GM19372 (cell line): ENCODE data around the gene AGBL4.

Source experiments
- ATAC-seq: cut with Tn5 transposase; IDR thresholded peaks from one replicate; pipeline ENCODE4 v1.9.1; 2021; ENCODE audit warnings: mild to moderate bottlenecking, low read depth, moderate library complexity; ENCODE audit not compliant: unreplicated experiment

The AGBL4 gene

DNA sequence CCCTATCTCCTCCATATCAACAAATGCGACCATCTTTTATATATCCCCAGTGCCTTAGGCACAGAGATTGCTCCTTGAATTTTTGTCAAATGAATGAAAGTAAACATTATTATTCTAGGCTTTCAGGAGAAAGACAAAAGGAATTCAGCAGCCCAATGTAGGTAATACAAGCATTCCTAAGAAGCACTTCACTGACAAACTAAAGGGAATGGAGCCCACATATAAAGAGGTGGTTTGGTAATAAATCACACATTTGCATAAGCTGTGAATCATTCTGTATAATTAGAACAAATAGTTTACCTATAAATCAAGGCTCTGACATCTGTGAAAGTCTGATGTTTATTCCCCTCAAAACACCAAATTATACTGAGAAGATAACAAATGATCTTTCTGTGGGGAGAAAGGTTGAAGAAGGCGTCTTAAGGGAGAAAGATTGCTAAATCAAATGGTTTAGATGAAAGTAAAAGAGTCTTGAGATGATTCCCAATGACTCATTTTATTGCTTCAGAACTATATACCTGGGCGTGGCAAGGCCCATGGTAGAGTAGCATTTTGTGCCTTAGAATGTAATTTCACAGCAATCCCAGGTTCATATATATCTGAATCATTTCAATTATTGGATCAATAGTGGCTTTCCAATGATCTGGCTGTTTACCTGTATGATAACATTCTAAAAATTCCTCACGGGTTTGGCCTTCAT, 558.1 kb downstream of the AGBL4 start:
- no peak for ATAC-seq

DNA sequence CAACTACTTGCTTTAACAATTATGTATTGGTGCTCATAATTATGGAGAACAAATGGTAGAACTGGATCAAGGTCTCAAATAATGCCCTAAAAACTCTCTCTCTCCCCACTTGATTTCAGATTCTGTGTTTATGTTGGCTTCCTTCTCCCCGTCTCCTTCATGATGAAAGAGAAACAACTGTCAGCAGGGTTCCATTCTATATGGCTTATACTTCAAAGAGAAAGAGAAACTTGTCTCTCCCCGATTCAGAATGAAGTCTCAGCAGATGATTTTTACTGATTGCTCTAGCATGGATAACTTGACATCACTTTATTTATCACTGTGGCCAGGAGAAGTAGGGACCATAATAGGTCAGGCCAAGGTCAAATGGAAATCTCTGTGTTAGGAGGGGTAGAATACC, 575.6 kb downstream of the AGBL4 start:
- ATAC-seq, result no peak

DNA sequence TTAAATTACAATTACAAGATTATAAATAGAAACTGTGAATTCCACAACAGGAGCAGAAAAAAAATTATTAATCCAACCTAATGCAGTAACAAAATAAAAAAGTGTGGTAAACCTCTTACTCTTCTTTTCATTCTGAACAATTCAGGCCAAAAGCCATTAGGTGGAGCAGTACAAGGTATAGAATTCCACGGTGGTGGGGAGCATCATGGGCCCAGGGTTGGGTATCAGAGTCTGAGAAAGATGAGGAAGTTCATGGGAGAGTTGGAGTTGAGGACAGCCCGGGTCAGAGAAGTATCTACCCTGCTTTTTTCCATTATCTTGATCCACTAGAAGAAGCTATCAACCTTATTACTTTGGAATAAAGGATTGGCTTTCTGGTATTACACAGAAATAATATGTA, 586.9 kb downstream of the AGBL4 start:
- no peak for ATAC-seq

DNA sequence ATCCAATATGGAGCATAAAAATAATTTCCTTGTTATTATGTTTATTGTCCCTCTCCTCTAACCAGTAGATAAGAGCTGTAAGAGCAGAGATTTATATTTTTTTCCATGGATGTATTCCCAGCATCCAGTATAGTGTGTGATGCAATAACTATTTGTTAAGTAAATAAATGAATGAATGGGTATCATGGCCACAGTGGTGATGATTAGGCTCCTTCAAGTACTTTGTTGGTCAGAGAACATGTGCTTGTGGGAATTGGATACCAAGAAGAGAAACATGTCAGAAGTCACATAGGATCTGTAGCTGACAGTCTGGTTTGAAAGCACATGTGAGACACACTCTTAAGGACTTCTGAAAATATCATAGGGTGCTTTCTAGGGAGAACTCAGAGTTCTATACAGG, 588.5 kb downstream of the AGBL4 start:
- no peak for ATAC-seq

DNA sequence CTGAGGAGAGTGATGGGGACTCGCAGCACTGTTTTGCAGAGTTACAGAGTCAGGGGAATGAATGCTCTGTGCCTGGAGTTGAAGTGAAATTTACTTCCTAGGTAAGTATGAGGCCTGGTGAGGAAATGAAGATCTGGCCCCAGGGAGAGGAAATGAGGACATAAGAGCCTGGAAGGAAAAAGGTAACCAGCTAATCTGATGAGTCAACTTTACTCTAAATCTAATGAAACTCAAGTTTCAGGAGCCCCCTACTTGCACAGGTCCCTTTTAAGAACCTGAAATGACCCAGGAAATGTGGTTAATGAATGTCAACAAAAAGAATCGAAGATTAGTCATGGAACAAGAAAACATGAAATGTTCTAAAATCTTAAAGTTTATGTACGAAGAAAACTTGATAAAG, 599.0 kb downstream of the AGBL4 start:
- ATAC-seq, result no peak

DNA sequence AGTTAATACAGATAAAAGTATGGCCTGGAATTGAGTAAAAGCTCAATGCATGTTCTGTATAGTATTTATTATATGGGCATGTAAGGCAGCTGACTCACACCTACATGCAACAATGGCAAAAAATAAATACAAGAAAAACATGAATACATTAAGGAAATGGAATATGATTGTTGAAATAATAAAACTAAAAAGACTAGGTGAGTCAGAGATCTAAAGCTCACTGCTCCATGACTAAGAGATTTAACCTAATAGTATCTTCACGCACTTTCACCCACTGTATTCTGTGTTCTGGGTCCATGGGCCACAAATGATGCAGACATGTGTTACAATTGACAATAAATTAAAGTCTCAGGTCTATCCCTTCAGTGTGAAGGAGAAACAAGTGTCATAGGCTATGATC, 607.0 kb downstream of the AGBL4 start:
- ATAC-seq, result no peak

DNA sequence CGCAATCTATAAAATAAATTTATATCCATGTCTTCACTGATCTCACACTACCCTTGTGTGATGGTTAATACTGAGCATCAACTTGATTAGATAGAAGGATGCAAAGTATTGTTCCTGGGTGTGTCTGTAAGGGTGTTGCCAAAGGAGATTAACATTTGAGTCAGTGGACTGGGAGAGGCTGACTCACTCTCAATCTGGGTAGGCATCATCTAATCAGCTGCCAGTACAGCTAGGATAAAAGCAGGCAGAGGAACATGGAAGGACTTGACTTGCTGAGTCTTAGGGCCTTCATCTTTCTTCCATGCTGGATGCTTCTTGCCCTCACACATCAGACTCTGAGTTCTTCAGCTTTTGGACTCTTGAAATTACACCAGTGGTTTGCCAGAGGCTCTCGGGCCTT, 615.4 kb downstream of the AGBL4 start:
- no peak for ATAC-seq

DNA sequence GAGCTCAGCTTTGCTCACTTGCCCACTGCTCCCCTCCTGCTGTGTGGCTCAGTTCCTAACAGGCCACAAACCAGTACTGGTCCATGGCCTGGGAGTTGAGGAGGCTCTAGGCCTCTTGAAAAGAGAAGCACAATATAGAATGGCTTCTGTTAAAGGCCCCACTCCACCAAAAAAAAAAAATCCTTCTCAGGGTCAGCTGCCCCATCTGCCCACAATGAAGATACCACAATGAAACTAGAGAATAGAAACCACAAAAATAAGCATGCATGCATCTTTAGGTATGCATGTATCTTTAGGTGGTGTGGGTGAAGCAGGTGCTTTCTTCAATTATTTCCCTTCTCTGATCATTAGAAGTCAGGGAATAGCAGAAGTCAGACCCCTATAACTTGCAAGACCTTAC, 626.7 kb downstream of the AGBL4 start:
- ATAC-seq, result no peak

DNA sequence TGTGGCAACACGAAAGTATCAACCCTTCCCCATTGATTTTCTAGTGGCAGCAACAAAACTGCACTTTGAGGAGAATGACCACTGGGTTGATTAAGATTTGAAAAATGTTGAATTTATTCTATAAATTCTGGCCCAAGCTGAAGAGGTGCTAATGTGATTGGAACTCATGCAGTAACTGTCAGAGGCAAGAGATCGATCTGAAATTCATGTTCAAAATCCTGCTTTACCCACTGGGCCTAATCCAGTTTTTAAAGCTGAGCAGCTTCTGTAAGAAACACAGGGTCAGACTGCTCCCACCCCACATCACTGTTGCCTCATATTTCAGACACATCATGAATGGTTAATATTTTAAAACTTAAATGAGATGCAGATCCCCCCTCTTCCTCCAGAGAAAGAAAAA, 629.6 kb downstream of the AGBL4 start:
- ATAC-seq, result no peak

DNA sequence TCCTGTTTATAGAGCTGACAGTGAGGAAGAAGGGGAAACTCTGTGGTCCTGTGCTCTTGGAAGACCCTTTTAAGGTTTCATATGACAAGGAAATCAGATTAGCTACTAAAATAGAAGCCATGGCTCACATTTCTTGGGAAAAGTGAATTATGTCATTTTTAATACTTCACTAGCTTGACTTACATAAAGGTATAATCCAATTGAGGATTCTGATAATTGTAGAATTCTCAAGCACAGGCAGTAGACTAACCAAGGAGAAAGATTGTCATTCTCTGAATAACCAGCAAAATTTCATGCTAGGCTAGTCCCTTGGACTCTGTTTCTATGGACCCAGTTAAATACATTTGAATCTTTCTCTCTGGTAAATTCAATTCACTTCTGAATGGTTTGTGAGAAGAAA, 634.1 kb downstream of the AGBL4 start:
- no peak for ATAC-seq

DNA sequence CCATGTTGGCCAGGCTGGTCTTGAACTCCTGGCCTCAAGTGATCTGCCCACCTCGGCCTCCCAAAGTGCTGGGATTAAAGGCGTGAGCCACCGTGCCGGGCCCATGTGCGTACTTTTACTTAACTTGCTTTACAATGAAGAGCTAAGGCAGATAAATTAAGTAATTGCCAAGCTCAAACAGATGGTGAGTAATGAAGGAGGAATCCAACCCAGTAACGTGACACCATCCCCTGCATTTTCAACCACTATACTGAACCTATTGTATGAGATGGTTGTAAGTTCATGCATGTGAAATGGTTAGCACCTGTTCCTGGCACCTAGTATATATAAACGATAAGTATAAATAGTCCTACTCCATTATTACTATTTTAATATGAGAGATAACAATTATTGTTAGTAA, 659.1 kb downstream of the AGBL4 start:
- no peak for ATAC-seq

DNA sequence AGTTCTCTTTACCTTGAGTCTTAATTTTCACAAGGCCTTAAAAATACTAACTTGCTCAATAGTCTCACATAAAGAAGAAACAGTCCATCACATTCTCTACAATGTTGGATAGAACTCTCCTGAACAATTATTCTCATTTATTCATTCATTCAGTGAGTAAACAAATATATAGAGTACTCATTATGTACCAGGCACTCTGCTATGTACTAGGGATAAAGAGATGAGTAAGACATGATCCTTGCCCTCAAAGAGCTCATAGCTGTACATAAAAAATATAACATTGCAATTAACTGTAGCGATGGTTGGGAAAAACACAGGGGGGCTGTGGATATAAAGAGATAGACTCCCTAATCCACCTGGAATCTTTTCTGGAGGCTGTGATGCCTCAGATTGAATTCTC, 660.1 kb downstream of the AGBL4 start:
- ATAC-seq, result no peak

DNA sequence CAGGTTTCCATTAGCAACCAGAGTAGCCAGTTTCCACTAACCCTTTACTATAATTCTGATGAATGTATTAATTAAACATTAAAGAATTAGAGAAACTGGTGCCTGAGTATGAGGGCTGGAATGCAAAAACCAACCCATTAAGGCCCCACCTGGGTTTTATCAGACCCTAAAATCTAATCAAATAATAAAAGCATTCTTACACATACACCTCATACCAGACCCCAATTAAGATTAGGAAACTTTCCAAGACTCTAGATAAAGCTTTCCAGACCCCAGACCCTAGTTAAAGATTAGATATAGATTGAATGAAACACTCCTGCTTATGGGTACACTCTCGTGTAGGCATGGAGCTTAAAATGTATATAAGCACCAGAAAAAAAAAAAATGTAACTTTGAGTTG, 665.7 kb downstream of the AGBL4 start:
- no peak for ATAC-seq

DNA sequence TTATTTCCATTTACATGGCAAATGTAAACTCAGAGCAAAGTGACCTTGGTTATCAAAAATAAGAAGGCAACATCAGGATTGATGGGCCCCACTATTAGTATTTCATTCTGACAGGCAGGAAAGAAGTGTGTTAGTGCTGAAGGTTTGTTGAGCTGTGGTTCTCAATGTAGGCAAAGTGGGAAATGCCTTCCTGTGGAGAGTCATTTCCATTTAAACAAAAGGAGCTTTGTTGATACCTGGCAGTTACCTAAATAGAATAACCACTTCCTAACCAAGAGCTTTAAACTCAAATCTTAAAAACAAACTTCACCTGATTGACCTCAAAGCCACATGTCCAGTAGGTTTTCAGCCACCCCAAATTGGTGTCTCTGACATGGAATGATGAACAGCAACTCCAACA, 667.2 kb downstream of the AGBL4 start:
- no peak for ATAC-seq

DNA sequence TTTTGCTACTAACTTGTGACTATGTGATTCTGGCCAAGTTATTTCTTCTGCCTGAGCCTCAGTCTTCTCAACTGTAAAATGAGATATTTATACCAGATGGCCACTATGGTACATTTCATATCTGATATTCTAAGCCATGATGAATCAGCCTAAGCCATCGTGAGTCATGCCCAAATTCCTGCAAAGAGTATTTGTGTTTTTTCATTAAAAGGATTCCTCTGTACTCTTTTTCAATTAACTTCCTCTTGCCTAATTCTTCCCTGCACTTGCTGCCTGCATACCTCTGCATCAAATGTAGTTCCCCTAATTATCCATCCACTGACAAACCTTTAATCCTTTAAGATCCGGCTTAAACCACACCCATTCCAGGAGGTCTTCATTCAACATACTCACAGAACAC, 672.0 kb downstream of the AGBL4 start:
- no peak for ATAC-seq

DNA sequence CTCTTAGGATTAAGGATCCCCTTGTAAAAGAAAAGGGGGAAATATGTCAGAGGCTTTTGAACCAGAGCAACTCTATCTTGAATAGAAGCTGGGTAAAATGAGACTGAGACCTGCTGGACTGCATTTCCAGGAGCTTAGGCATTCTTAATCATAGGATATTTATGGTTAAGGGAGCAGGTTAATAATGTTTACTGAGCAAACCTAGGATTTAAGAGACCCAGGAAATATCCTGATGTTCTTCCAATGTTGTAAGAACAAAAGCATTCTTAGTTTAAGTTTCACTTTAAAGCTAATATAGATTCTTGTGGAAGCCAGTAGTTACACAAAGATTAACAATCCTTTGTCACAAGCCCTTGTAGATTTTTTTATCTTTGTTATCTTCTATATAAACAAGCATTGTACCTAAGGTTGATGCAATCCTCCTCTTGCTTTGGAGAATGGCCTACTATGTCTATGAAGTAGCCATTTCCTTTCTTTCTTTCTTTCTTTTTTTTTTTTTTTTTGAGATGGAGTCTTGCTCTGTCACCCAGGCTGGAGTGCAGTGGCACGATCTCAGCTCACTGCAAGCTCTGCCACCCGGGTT, 676.9 kb downstream of the AGBL4 start:
- ATAC-seq, result no peak

DNA sequence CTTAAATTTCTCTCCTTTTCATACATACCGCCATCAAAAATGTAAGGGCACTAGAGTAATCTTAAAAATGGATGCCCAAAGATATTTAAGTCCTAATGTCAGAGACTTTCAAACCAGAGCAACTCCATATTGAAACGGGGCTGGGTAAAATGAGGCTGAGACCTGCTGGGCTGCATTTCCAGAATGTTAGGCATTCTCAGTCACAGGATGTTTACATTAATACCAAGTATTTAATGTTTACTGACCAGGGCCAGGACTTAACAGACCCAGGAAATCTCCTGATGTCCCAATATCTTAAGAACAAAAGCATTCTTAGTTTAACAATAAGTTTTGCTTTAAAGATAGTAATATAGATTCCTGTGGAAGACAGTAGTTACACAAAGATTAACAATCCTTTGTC, 683.2 kb downstream of the AGBL4 start:
- no peak for ATAC-seq

DNA sequence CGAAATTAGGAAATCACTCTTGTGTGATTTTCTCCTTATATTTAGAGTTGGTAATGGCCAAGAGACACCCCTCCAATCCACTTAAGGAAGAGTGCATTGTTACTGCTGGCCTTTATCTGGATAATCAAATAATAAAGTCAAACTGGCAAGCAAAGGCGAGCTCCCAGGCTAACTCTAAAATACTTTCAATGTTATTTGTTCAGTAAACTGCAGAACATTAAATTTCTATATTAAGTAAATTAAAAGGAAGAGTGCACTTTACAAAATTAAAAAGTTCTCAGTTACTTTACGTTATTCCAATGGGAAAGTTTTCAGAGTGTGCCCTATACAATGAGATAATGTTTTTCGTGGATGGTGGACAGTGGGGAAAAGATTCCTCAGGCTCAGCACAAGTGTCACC, 684.7 kb downstream of the AGBL4 start:
- no peak for ATAC-seq

DNA sequence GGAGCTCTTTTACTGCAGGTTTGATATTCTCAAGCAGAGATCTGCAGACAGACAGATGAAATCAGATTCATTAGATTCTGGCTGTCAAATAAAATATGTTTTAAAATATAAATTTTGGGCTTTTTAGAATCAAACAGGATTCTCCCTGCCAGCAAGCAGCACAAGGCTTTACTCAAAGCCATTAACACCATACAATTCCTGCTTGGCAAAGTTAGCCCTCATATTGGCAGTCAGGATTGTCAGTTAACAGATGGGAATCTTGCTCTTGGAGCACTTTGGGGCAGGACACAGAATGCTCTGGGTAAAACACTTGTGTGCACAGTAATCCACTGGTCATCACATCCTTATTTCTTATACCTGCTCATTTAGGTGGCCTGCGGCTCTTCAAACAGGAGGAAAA, 686.5 kb downstream of the AGBL4 start:
- no peak for ATAC-seq

DNA sequence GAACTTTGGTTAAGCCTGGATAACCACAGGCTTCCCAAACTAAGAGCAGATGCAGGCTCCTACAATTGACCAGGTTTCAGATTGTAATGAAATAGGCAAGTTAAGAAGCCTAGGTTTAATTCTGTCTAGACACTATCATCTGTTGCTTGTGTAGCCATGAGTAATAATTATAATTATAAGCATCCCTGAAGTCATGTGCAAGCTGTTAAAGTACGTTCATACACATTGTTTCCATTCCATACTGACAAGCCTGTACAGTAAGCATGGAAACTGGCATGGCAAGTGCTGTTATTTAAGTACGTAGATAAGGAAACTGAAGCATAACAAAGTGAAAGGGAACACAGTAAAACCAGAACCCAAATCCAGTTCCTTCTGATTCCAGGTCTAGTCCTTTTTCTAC, 689.8 kb downstream of the AGBL4 start:
- no peak for ATAC-seq

DNA sequence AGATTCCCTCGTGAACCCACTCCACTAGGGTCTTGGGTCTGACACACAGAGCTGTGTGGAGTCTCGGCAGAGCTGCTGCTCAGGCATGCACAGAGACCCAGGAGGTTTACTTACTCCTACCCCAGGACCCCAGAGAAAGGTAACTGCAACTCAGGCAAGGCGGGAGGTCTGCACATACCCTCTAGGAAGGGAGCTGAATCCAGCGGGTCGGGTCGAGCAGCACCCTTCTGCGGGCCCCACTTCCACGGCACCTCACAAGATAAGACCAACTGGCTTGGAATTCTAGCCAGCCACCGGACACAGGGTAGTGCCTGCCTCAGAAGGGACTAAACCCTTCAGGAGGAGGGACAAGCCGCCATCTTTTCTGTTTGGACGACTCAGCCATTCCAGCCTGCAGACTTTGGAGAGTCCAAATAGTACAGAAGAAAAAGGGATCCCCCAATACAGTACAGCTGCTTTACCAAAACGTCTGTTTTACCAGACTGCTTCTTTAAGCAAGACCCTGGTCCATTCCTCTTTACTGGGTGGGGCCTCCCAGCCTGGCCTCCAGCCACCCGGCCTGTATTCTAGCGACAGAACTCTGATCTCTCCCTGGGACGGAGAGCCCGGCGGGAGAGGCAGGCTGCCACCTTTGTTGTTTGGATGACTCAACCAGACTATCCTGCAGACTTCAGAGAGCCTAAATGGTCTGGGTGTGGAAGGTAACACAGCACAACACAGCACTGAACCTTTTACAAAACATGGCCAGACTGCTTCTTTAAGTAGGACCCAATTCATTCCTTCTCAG, 692.5 kb downstream of the AGBL4 start:
- ATAC-seq, result no peak

DNA sequence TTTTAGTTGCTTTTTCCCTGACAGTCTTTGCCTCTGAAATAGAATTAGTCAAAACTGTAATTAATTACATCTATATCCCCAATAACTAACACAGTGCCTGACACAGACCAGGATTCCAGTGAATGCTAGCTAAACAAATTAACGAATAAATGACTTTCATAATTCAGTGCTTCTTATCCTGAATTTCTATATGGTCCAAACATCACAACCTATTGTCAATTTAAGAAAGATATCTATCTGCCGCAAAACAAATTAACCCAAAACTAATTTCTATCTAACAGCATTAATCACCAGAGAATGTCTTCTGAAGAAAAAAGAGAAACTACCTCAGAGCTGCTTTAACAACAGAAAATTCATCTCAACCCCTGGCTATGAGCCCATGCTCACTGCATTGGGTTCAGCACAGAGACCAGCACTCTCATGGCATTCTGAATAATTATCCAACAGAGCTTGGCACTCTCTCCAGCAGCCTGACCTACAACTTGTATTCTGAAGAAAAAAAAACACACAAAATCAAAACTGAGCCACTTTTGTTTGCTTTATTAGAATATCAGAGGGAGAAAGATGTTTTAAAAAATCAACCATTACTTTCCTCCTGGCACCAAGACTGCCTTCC, 699.7 kb downstream of the AGBL4 start:
- no peak for ATAC-seq
